Body of pancreas (tissue), 4 donors: ENCODE measurements around the gene TOM1.

Source experiments
- POLR2A ChIP-seq, 3 donors: fragments of 450-650 bp; IDR thresholded peaks; one replicate each; pipeline ENCODE4 v1.6.1; 2016; ENCODE audit warnings: antibody characterized with exemption in 3 of 3, mild to moderate bottlenecking in 2 of 3
- TF ChIP-seq, protein P1 (sequence below), 7 experiments: fragments of 450-650 bp in 4 of 7; fragments of 200-600 bp in 3 of 7; sonication (generic) in 3 of 7; IDR thresholded peaks; one replicate each; pipeline ENCODE4 v1.5.1; 2016 to 2019; ENCODE audit warnings: antibody characterized with exemption in 7 of 7

DNA sequence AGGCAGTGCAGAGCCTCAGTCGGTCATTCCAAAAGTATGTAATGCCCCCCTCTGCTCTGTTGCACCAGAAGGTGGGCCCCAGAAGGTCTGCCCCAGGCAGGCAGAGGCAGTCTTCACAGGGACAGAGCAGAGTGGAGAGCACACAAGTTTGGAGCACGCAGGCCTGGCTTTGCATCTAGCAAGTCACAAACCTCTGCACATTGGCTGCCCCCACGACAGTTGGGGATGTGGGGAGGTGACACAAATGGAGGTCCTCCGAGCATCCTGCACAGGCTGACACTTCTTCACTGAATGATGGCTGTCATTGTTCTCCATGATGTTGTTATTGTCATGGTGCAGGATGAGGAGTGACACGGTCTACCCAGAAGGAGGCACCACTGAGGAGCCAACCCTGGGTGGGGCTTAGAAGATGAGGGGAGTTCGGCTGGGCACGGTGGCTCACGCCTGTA, 11.9 kb downstream of the TOM1 start:
- TF ChIP-seq, protein P1, sequence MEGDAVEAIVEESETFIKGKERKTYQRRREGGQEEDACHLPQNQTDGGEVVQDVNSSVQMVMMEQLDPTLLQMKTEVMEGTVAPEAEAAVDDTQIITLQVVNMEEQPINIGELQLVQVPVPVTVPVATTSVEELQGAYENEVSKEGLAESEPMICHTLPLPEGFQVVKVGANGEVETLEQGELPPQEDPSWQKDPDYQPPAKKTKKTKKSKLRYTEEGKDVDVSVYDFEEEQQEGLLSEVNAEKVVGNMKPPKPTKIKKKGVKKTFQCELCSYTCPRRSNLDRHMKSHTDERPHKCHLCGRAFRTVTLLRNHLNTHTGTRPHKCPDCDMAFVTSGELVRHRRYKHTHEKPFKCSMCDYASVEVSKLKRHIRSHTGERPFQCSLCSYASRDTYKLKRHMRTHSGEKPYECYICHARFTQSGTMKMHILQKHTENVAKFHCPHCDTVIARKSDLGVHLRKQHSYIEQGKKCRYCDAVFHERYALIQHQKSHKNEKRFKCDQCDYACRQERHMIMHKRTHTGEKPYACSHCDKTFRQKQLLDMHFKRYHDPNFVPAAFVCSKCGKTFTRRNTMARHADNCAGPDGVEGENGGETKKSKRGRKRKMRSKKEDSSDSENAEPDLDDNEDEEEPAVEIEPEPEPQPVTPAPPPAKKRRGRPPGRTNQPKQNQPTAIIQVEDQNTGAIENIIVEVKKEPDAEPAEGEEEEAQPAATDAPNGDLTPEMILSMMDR (IDR thresholded peaks at IDR 0.05), result no peak
- TF ChIP-seq POLR2A (IDR thresholded peaks at IDR 0.05), result no peak
